HCT116 (cell line): ENCODE measurements around the gene IL31RA. TPM values are rescaled to one million over a fixed set of nuclear protein-coding genes. Genes with fewer than 3 reads are reported as not detected.

Experiments
- ATAC-seq: fragments of 200-7000 bp; cut with Tn5 transposase; 2 replicates; pipeline ENCODE4 v1.9.1; 2020; ENCODE audit warnings: mild to moderate bottlenecking, moderate library complexity
- BruUV-seq: library from RNA; stranded (reverse); fragments of 400-500 nt; replicated peaks from 2 replicates; lab custom pipeline; 2021; lab: Mats Ljungman, UMichigan
- CTCF ChIA-PET: fragments of 300-600 bp; sonication (Branson Sonifier 250); formaldehyde crosslinking; loops from one replicate; lab custom pipeline; 2021; ENCODE audit warnings: antibody characterized with exemption; lab: Charles Lee
- POLR2A ChIA-PET: fragments of 300-600, 350-600 bp; sonication (Branson Sonifier 250); formaldehyde crosslinking; loops from one replicate; lab custom pipeline; 2021; ENCODE audit warnings: antibody characterized with exemption; lab: Charles Lee
- RAD21 ChIA-PET, 2 experiments: fragments of 300-600 bp; sonication (Branson Sonifier 250); formaldehyde crosslinking; loops; one replicate each; lab custom pipeline; 2023; ENCODE audit warnings: low total read pairs in 2 of 2; ENCODE audit not compliant: uncharacterized antibody in 2 of 2, unreplicated experiment in 2 of 2, low non-redundant PET in 1 of 2; lab: Charles Lee
- DNase-seq: peaks from one replicate; pipeline ENCODE4 v3.0.0-alpha.2; 2010; ENCODE audit warnings: low read depth, low spot score
- H2AFZ ChIP-seq: fragments of 200-600 bp; shearing (Covaris generic), sonication (generic); 2 replicates; pipeline ENCODE4 v1.6.1; 2017; ENCODE audit warnings: low read depth, mixed run types, mixed read lengths, antibody characterized with exemption, low read length; ENCODE audit not compliant: poor library complexity, severe bottlenecking
- H3K27ac ChIP-seq: 2 replicates; pipeline ENCODE4 v1.5.1; 2012; ENCODE audit warnings: low read depth, low read length
- H3K27me3 ChIP-seq: fragments of 200-600 bp; sonication (generic); 2 replicates; pipeline ENCODE4 v1.6.1; 2016; ENCODE audit warnings: mixed run types, low read length, mixed read lengths; ENCODE audit not compliant: insufficient read depth
- H3K36me3 ChIP-seq, 2 experiments: fragments of 200-500 bp in 1 of 2; fragments of 200-600 bp in 1 of 2; sonication (Bioruptor generic) in 1 of 2; sonication (generic) in 1 of 2; 2 replicates each; pipeline versions ENCODE4 v1.5.1 to v1.6.1; 2014 to 2016; ENCODE audit warnings: low read length in 2 of 2, inconsistent platforms in 1 of 2, mixed read lengths in 1 of 2, mixed run types in 1 of 2; ENCODE audit not compliant: insufficient read depth in 2 of 2, control insufficient read depth in 1 of 2
- H3K4me1 ChIP-seq, 2 experiments: fragments of 200-600 bp in 1 of 2; sonication (generic) in 1 of 2; 2 replicates each; pipeline versions ENCODE4 v1.5.1 to v1.6.1; 2012 to 2017; ENCODE audit warnings: low read length in 2 of 2, inconsistent platforms in 1 of 2, mild to moderate bottlenecking in 1 of 2, mixed read lengths in 1 of 2, mixed run types in 1 of 2, moderate library complexity in 1 of 2; ENCODE audit not compliant: insufficient read depth in 2 of 2, control insufficient read depth in 1 of 2
- H3K4me2 ChIP-seq: fragments of 200-600 bp; sonication (generic); 2 replicates; pipeline ENCODE4 v1.6.1; 2017; ENCODE audit warnings: mixed run types, low read length, mixed read lengths
- H3K4me3 ChIP-seq, 2 experiments: fragments of 200-600 bp in 1 of 2; sonication (generic) in 1 of 2; replicated peaks in 1 of 2; 2 replicates each; pipeline ENCODE4 v1.5.1; 2011 to 2016; ENCODE audit warnings: low read length in 2 of 2, control low read depth in 1 of 2, low read depth in 1 of 2, mild to moderate bottlenecking in 1 of 2, mixed read lengths in 1 of 2, mixed run types in 1 of 2
- H3K79me2 ChIP-seq: fragments of 200-600 bp; sonication (generic); 2 replicates; pipeline ENCODE4 v1.6.1; 2017; ENCODE audit warnings: mild to moderate bottlenecking, mixed run types, low read length, moderate library complexity, mixed read lengths; ENCODE audit not compliant: insufficient read depth
- H3K9ac ChIP-seq: fragments of 200-600 bp; sonication (generic); 2 replicates; pipeline ENCODE4 v1.6.1; 2016; ENCODE audit warnings: low read length, mixed read lengths
- H3K9me2 ChIP-seq: fragments of 200-600 bp; sonication (generic), shearing (Covaris generic); 2 replicates; pipeline ENCODE4 v1.6.1; 2017; ENCODE audit warnings: mixed run types, mild to moderate bottlenecking, moderate library complexity; ENCODE audit not compliant: insufficient read depth
- H3K9me3 ChIP-seq, 2 experiments: fragments of 200-500 bp in 1 of 2; fragments of 200-600 bp in 1 of 2; sonication (Bioruptor generic) in 1 of 2; sonication (generic) in 1 of 2; 2 replicates each; pipeline ENCODE4 v1.6.1; 2014 to 2017; ENCODE audit warnings: low read length in 2 of 2, mixed read lengths in 2 of 2, inconsistent platforms in 1 of 2, low read depth in 1 of 2, mild to moderate bottlenecking in 1 of 2, mixed run types in 1 of 2, moderate library complexity in 1 of 2; ENCODE audit not compliant: control insufficient read depth in 1 of 2, insufficient read depth in 1 of 2
- H4K20me1 ChIP-seq: fragments of 200-600 bp; sonication (generic), shearing (Covaris generic); 2 replicates; pipeline ENCODE4 v1.6.1; 2017; ENCODE audit warnings: mixed run types, mild to moderate bottlenecking, moderate library complexity; ENCODE audit not compliant: insufficient read depth
- CBX3 ChIP-seq: IDR thresholded peaks from 2 replicates; pipeline ENCODE4 v1.6.1; 2012; ENCODE audit warnings: low read depth
- CEBPB ChIP-seq: IDR thresholded peaks from 2 replicates; pipeline ENCODE4 v1.6.1; 2012; ENCODE audit warnings: low read depth
- ELF1 ChIP-seq: IDR thresholded peaks from 2 replicates; pipeline ENCODE4 v1.6.1; 2012; ENCODE audit warnings: low read depth, borderline replicate concordance
- EZH2phosphoT487 ChIP-seq: fragments of 200-600 bp; IDR thresholded peaks from 2 replicates; pipeline ENCODE4 v1.6.1; 2018; ENCODE audit warnings: antibody characterized with exemption, borderline replicate concordance
- POLR2AphosphoS5 ChIP-seq: IDR thresholded peaks from 2 replicates; pipeline ENCODE4 v1.6.1; 2011; ENCODE audit warnings: mild to moderate bottlenecking, low read depth, low read length, moderate library complexity
- SIN3A ChIP-seq: IDR thresholded peaks from 2 replicates; pipeline ENCODE4 v1.6.1; 2012; ENCODE audit warnings: low read depth
- SP1 ChIP-seq: IDR thresholded peaks from 2 replicates; pipeline ENCODE4 v1.6.1; 2012; ENCODE audit warnings: low read depth
- SRF ChIP-seq: IDR thresholded peaks from 2 replicates; pipeline ENCODE4 v1.6.1; 2012; ENCODE audit warnings: low read depth
- YY1 ChIP-seq: IDR thresholded peaks from 2 replicates; pipeline ENCODE4 v1.6.1; 2011; ENCODE audit warnings: low read length, low read depth, moderate library complexity, mild to moderate bottlenecking; ENCODE audit not compliant: insufficient replicate concordance; ENCODE audit errors: extremely low read depth
- ZFX ChIP-seq: fragments of 450-650 bp; IDR thresholded peaks from 2 replicates; pipeline ENCODE4 v1.6.1; 2017
- ZNF274 ChIP-seq: fragments of 200-500 bp; sonication (Bioruptor generic); IDR thresholded peaks from 2 replicates; pipeline ENCODE4 v1.6.1; 2014; ENCODE audit warnings: mild to moderate bottlenecking, low read depth, low read length, inconsistent platforms
- intact Hi-C: fragments of 100-400 bp; cut with micrococcal nuclease; formaldehyde crosslinking; loops from 2 replicates; pipeline ENCODE4 v1.10.0; 2022
- total RNA-seq: library from RNA; stranded (reverse); gene quantifications from one replicate; pipeline ENCODE4 v1.2.1, GENCODE V29; 2021; ENCODE audit not compliant: unreplicated experiment
- TF ChIP-seq, protein P1 (sequence below), 3 experiments: fragments of 200-600 bp in 1 of 3; sonication (generic) in 1 of 3; IDR thresholded peaks in 2 of 3; conservative IDR thresholded peaks in 1 of 3; 2 replicates each; pipeline ENCODE4 v1.5.1; 2012 to 2017; ENCODE audit warnings: low read depth in 2 of 3, low read length in 2 of 3, antibody characterized with exemption in 1 of 3, borderline replicate concordance in 1 of 3, control low read depth in 1 of 3, mild to moderate bottlenecking in 1 of 3, mixed read lengths in 1 of 3, mixed run types in 1 of 3, moderate library complexity in 1 of 3; ENCODE audit not compliant: insufficient read depth in 1 of 3

Gene IL31RA
- total RNA-seq, 1 experiment from 2014 or later = 0.59 TPM

DNA sequence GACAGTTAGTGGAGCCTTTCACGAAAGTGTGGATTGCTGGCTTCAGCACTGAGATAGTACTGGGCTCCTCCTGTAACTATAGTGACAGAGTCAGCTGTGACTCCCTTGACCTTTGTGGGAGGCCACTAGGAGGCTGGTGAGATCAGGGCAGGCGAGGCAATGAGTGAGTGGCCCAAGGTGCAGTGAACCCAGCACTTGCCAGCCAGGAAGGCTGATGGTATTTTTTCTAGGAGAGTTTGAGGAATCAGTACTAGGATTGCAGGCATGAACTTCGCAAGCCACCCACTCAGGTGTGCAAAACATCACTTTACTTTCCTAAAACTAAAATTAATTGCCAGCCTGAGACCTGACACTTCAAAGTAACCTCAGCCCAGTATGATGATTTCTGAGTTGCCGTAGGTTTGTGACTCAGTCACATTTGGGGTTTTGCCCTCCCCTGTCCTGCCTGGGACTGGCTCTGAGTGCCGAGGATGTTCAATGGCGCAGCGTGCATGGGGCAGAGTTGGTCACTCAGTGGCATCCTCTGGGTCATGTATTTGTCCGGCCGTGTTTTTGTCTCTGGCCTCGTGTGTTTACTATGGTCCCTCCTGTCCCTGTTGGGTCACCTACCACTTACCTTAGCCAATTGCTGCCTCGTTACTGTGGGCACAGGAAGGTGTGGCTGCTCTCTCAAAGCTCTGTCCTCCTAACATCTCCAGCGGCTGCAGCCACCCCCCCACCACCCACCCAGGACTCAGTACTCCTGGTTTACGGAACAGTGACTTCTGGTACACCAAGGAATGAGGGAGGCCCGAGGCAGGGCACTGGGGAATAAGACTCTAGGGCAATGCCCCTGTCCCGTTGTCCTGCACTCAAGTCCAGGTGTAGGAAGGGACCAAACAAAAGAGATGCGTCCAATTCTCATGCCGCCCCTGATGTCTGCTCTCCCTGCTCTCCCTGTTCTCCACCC, 67.2 kb downstream of the IL31RA start:
- Histone ChIP-seq H3K4me2 (no peak overlapping the region), H2AFZ (no peak overlapping the region), H3K4me1 (0 out of 4 replicates have a peak, but pooled peaks cover 0 to 3% of the 10 kb centered on the region in 2 experiments), H4K20me1 (no peaks in the 10 kb centered on the region), H3K9me2 (no peaks in the 10 kb centered on the region), H3K4me3 (no peak overlapping the region), H3K9ac (no peak overlapping the region), H3K36me3 (no peaks in the 10 kb centered on the region), H3K27ac (no peak overlapping the region), H3K9me3 (no peaks in the 10 kb centered on the region), H3K79me2 (no peaks in the 10 kb centered on the region), H3K27me3 (no peaks in the 10 kb centered on the region)
- DNase-seq = no peak
- TF ChIP-seq CBX3 (no peak), ZFX (no peak), ELF1 (no peak), ZNF274 (no peak), SP1 (no peak), CEBPB (no peak), SRF (no peak), POLR2AphosphoS5 (no peak), SIN3A (no peak), EZH2phosphoT487 (no peak), YY1 (no peak)
- TF ChIP-seq, protein P1, sequence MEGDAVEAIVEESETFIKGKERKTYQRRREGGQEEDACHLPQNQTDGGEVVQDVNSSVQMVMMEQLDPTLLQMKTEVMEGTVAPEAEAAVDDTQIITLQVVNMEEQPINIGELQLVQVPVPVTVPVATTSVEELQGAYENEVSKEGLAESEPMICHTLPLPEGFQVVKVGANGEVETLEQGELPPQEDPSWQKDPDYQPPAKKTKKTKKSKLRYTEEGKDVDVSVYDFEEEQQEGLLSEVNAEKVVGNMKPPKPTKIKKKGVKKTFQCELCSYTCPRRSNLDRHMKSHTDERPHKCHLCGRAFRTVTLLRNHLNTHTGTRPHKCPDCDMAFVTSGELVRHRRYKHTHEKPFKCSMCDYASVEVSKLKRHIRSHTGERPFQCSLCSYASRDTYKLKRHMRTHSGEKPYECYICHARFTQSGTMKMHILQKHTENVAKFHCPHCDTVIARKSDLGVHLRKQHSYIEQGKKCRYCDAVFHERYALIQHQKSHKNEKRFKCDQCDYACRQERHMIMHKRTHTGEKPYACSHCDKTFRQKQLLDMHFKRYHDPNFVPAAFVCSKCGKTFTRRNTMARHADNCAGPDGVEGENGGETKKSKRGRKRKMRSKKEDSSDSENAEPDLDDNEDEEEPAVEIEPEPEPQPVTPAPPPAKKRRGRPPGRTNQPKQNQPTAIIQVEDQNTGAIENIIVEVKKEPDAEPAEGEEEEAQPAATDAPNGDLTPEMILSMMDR (IDR thresholded peaks at IDR 0.05 in 2 of 3, conservative IDR thresholded peaks at IDR 0.05 in 1 of 3; ENCODE audit: borderline replicate concordance in 1 of 3, insufficient read depth in 1 of 3, low read depth in 2 of 3, low read length in 2 of 3) = no peak
- POLR2A ChIA-PET = no interaction called here
- no TSS peak for BruUV-seq
- intact Hi-C loops = no loop called here
- ATAC-seq = 0 out of 2 replicates have a peak, but pooled peaks have one; percentile 49
- RAD21 ChIA-PET = no interaction called here
- CTCF ChIA-PET = no interaction called here
